Measurements from ENCODE around the gene GABBR2.

DNA sequence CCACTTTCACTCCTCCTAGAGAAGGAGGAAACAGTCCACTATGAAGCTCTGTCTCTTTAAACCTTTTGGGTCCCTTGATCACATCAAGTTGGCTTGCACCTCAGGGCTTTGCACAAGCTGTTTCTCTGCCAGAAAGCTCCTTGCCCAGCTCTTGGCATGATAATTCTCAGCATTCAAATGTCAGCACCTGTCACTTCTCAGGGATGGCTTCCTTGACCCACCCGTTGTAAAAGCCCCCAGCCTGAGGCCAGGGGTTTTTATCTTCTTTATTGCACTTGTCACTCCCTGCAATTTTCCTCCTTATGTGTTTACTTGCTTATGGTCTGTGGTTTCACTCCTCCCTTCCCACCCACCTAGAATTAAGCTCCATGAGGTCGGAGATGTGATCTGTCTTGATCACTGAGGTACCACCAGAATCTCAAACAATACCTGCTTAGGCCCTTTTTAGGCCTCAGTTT lies 252.6 kb downstream of the GABBR2 start:
- TF ChIP-seq, protein P1, sequence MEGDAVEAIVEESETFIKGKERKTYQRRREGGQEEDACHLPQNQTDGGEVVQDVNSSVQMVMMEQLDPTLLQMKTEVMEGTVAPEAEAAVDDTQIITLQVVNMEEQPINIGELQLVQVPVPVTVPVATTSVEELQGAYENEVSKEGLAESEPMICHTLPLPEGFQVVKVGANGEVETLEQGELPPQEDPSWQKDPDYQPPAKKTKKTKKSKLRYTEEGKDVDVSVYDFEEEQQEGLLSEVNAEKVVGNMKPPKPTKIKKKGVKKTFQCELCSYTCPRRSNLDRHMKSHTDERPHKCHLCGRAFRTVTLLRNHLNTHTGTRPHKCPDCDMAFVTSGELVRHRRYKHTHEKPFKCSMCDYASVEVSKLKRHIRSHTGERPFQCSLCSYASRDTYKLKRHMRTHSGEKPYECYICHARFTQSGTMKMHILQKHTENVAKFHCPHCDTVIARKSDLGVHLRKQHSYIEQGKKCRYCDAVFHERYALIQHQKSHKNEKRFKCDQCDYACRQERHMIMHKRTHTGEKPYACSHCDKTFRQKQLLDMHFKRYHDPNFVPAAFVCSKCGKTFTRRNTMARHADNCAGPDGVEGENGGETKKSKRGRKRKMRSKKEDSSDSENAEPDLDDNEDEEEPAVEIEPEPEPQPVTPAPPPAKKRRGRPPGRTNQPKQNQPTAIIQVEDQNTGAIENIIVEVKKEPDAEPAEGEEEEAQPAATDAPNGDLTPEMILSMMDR (conservative IDR thresholded peaks at IDR 0.05; ENCODE audit: low read length) = no peak
- no peak for TF ChIP-seq EZH2phosphoT487 (IDR thresholded peaks at IDR 0.05; ENCODE audit: borderline replicate concordance, low read depth, low read length)
